Epithelial cell of umbilical artery (primary cell): Measurements from ENCODE around the gene EAPP. TPM values are rescaled to one million over a fixed set of nuclear protein-coding genes. Genes with fewer than 3 reads are reported as not detected.

Experiments
- total RNA-seq: library from RNA; depleted of rRNA; stranded (reverse); fragments of >200 nt; gene quantifications from 2 replicates; pipeline ENCODE4 v1.2.3, GENCODE V29; 2014

EAPP gene
- total RNA-seq = 42.2 and 43.5 TPM in 2 replicates

GRCh38 chr14:34539407-34540180, at the start of gene EAPP:
TSS of gene EAPP (minus strand) at chr14:34539701. CDS start at chr14:34539628, 73 bp downstream.

Other genes with a start within 250 kb of the EAPP start
- 23.3 and 26.3 TPM in 2 replicates for gene SPTSSA, start 77.5 kb downstream of the EAPP start, total RNA-seq
- gene SNX6, start 90.4 kb upstream of the EAPP start, total RNA-seq = 181 and 190 TPM in 2 replicates
- 66.9 and 73.6 TPM in 2 replicates for gene CFL2, start 174.9 kb upstream of the EAPP start, total RNA-seq